OCI-LY3 (cell line): Measurements from ENCODE around the gene SEC31B.

Source experiments
- EZH2phosphoT487 ChIP-seq: fragments of 200-600 bp; shearing (Covaris generic); IDR thresholded peaks from 2 replicates; pipeline ENCODE4 v1.6.1; 2018; ENCODE audit warnings: antibody characterized with exemption, mixed run types, low read depth
- TF ChIP-seq, protein P1 (sequence below): fragments of 200-600, 300-600 bp; sonication (generic); IDR thresholded peaks from 2 replicates; pipeline ENCODE4 v1.5.1; 2014; ENCODE audit warnings: antibody characterized with exemption, low read length, low read depth

DNA sequence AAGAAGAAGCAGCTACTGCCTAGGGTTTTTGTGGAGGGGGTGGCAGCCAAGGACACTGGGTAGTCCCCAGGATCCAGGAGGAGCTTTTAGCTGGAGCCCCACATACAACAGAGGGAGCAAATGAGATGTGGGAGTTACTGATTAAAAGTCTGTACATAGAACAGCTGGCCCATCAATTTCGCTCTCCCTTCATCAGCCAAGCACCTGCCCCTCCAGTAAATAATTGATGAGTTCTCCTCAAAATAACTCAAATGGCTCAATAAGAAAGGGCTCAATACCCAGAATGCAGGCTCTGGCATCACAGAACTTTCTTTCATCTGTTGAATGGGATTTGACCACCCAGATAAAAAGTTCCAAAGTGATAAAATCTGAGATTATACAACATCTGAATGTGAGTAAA lies 72.0 kb downstream of the SEC31B start:
- TF ChIP-seq, protein P1, sequence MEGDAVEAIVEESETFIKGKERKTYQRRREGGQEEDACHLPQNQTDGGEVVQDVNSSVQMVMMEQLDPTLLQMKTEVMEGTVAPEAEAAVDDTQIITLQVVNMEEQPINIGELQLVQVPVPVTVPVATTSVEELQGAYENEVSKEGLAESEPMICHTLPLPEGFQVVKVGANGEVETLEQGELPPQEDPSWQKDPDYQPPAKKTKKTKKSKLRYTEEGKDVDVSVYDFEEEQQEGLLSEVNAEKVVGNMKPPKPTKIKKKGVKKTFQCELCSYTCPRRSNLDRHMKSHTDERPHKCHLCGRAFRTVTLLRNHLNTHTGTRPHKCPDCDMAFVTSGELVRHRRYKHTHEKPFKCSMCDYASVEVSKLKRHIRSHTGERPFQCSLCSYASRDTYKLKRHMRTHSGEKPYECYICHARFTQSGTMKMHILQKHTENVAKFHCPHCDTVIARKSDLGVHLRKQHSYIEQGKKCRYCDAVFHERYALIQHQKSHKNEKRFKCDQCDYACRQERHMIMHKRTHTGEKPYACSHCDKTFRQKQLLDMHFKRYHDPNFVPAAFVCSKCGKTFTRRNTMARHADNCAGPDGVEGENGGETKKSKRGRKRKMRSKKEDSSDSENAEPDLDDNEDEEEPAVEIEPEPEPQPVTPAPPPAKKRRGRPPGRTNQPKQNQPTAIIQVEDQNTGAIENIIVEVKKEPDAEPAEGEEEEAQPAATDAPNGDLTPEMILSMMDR = no peak
- no peak for TF ChIP-seq EZH2phosphoT487
